Brain microvascular endothelial cell (primary cell): ENCODE data around the gene LST1.
A peak's percentile ranks its signal among the peaks of the same experiment; 100 is the strongest.
"Not testable (repeated sequence)": the region's sequence is repeated elsewhere in the genome, so short reads cannot be mapped to it uniquely, and the experiment has no call there.

ENCODE experiments used
- DNase-seq: peaks from one replicate; pipeline ENCODE4 v3.0.0-alpha.2; 2020
- H3K27ac ChIP-seq: fragments of 250-450 bp; sonication (Bioruptor Pico); 2 replicates; pipeline ENCODE4 v1.5.1; 2020; ENCODE audit warnings: mild to moderate bottlenecking, moderate library complexity
- H3K27me3 ChIP-seq: fragments of 250-450 bp; sonication (Bioruptor Pico); replicated peaks from 2 replicates; pipeline ENCODE4 v1.5.1; 2020; ENCODE audit warnings: mild to moderate bottlenecking
- H3K36me3 ChIP-seq: fragments of 250-450 bp; sonication (Bioruptor Pico); replicated peaks from 2 replicates; pipeline ENCODE4 v1.5.1; 2020; ENCODE audit warnings: mild to moderate bottlenecking
- H3K4me3 ChIP-seq: 2 replicates; pipeline ENCODE4 v1.5.1; 2011; ENCODE audit warnings: low read depth, mild to moderate bottlenecking, control low read depth, low read length, moderate library complexity
- in situ Hi-C: cut with HindIII; loops from 2 replicates; pipeline ENCODE4 v1.10.0; 2017; ENCODE audit warnings: low sequenced_read_pairs, low pct_ligation_motif_present
- TF ChIP-seq, protein P1 (sequence below): IDR thresholded peaks from 2 replicates; pipeline ENCODE4 v1.5.1; 2011; ENCODE audit warnings: low read depth, mild to moderate bottlenecking, moderate library complexity, low read length, control low read depth, inconsistent platforms; ENCODE audit errors: missing control alignments

The LST1 gene

DNA sequence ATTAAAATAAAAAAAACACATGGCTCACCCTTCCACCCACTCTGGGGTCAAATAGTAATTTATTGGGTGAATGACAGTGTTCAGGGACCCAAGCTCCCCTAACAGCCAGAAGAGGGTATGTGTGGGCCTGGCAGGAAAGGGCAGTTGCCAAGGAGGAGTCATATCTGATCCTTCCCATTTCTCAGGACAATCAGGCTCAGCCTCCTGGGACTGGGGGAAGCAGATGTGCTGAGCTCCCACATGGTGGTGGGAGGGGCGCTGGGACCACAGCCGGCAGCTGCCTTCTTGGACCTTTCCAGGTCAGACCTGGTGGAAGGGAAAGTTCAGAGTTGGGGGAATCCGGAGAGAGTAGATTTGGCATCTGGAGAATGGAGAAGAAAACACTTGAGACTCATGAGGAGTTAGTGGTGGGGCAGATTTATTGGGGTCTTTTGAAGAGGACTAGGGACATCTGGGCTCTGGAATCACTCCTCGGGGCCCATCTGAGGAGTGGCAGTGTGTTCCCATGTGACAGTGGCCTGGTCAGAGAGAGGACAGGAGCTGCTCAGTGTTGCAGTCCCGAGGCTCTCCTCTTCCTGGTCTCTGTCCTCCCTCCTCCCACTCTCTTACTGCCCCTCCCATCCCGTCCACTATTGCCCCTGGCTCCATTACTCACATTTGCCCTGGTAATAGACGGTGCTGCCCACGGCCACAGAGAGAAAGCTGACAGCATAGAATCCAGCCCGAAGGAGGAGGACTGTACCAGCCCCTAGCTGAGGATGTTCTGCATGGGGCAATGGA lies 3.0 kb downstream of the LST1 start:
- no peaks in the 10 kb centered on the region for H3K36me3 ChIP-seq
- H3K4me3 ChIP-seq, result no peak overlapping the region
- no peak for DNase-seq
- TF ChIP-seq, protein P1, sequence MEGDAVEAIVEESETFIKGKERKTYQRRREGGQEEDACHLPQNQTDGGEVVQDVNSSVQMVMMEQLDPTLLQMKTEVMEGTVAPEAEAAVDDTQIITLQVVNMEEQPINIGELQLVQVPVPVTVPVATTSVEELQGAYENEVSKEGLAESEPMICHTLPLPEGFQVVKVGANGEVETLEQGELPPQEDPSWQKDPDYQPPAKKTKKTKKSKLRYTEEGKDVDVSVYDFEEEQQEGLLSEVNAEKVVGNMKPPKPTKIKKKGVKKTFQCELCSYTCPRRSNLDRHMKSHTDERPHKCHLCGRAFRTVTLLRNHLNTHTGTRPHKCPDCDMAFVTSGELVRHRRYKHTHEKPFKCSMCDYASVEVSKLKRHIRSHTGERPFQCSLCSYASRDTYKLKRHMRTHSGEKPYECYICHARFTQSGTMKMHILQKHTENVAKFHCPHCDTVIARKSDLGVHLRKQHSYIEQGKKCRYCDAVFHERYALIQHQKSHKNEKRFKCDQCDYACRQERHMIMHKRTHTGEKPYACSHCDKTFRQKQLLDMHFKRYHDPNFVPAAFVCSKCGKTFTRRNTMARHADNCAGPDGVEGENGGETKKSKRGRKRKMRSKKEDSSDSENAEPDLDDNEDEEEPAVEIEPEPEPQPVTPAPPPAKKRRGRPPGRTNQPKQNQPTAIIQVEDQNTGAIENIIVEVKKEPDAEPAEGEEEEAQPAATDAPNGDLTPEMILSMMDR, result no peak
- in situ Hi-C loops, result no loop called here
- H3K27me3 ChIP-seq, result no peaks in the 10 kb centered on the region
- no peak overlapping the region for H3K27ac ChIP-seq

DNA sequence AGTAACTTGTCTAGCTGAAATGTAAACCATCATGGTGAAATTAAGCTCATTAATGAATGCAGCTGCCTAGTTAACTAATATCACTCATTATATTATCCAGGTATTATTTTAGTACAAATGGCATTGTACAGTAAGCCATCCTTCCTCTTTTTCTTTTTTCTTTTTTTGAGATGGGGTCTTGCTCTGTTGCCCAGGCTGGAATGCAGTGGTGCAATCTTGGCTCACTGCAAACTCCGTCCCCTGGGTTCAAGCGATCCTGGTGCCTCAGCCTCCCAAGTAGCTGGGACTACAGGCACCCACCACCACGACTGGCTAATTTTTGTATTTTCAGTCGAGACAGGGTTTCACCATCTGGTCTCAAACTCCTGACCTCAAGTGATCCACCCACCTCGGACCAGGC lies 4.6 kb downstream of the LST1 start:
- H3K36me3 ChIP-seq, H3K27me3 ChIP-seq, H3K4me3 ChIP-seq, DNase-seq, H3K27ac ChIP-seq, in situ Hi-C loops: not testable (repeated sequence)

DNA sequence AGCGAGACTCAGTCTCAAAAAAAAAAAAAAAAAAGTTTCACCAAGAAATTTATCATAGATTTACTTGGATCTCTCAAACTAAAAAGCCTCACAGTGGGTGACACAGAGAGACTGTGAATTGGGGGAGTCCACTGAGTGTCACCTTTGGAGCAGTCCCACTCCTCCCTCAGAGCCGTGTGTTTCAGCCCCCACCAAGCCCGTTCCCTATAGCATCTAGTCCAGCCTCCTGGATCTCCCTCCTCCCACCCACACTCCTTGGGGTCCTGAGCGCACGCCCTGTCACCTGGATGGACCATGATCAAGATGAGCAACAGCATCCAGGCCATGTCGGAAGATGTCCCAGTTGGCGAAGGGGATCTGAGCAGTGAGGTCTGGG lies 6.3 kb downstream of the LST1 start:
- H3K27me3 ChIP-seq, result no peaks in the 10 kb centered on the region
- H3K27ac ChIP-seq, result no peak overlapping the region
- DNase-seq, result no peak
- TF ChIP-seq, protein P1, result no peak
- no peaks in the 10 kb centered on the region for H3K36me3 ChIP-seq
- in situ Hi-C loops, result no loop called here
- no peak overlapping the region for H3K4me3 ChIP-seq

DNA sequence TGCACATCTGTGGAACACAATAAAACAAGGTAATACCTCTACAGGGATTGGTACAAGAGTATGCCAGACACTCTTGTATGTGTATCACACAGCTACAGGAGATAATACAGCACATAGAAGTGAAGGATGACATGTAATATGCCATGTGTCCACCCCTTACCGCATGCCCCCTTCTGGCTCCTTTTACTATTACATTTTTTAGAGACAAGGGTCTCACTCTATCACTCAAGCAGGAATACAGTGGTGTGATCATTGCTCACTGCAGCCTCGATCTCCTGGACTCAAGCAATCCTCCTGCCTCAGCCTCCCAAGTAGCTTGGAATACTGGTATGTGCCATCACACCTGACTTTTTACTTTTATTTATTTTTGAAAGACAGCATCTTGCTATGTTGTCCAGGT lies 10.9 kb downstream of the LST1 start:
- Histone ChIP-seq H3K4me3 (no peak overlapping the region), H3K36me3 (no peaks in the 10 kb centered on the region), H3K27ac (no peak overlapping the region), H3K27me3 (no peaks in the 10 kb centered on the region)
- DNase-seq, result peak; percentile 32
- in situ Hi-C loops, result no loop called here
- TF ChIP-seq, protein P1, result peak; percentile 60

DNA sequence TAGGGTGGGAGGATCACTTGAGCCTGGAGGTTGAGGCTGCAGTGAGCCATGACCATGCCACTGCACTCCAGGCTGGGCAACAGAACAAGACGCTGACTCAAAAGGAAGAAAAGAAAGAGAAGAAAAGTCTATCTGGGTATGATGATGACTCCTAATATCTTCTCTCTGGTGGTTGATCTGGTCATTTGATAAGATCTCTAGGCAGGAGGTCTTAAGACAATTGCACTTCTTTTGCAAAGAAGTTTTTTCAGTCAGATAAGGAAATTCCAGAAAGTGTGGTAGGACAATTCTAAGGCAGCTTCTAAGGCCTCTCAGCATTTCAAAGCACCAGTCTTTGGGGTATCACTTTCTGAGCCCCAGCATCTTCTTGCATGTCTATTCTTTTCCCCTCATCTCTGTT lies 21.2 kb downstream of the LST1 start:
- H3K27me3 ChIP-seq, result no peaks in the 10 kb centered on the region
- TF ChIP-seq, protein P1, result no peak
- H3K27ac ChIP-seq, result no peak overlapping the region
- no peaks in the 10 kb centered on the region for H3K36me3 ChIP-seq
- no peak overlapping the region for H3K4me3 ChIP-seq
- DNase-seq, result no peak
- in situ Hi-C loops, result no loop called here

DNA sequence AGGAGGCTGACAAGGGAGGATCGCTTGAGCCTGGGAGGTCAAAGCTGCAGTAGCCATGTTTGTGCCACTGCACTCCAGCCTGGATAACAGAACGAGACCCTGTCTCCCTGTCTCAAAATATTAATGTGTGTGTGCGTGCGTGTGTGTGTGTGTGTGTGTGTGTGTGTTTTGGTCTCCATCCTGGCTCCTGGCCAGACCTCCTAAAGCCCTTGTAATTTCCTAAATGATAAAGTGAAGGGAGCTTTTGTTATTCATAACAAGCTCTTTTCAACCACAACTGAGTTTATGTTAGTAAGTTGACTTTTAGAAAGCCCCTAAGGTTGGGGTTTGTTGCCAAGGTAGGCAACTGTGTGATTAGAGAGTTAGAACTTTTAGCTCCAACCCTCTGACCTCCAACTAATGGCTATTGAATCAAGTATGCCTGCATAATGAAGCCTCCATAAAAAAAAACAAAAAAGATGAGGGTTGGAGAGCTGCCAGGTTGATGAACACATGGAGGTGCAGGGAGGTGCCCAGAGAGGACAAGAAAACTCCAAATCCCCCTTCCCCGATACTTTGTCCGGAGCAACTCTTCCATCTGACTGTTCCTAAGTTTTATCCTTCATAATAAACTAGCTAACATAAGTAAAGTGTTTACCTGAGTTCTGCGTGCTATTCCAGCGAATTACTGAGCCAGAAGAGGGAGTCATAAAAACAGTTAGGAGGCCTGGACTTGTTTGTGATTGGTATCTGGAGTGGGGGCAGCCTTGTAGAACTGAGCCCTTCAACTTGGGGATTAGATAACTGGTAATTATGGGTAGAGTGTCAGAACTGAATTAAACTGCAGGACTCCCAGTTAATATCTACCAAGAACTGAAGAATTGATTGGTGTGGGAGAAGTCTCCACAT lies 23.7 kb downstream of the LST1 start:
- TF ChIP-seq, protein P1, result no peak
- no peak overlapping the region for H3K27ac ChIP-seq
- in situ Hi-C loops, result no loop called here
- DNase-seq, result no peak
- no peaks in the 10 kb centered on the region for H3K36me3 ChIP-seq
- no peaks in the 10 kb centered on the region for H3K27me3 ChIP-seq
- no peak overlapping the region for H3K4me3 ChIP-seq
